ENCODE measurements around the gene ZNF408.

ZNF408 gene

DNA sequence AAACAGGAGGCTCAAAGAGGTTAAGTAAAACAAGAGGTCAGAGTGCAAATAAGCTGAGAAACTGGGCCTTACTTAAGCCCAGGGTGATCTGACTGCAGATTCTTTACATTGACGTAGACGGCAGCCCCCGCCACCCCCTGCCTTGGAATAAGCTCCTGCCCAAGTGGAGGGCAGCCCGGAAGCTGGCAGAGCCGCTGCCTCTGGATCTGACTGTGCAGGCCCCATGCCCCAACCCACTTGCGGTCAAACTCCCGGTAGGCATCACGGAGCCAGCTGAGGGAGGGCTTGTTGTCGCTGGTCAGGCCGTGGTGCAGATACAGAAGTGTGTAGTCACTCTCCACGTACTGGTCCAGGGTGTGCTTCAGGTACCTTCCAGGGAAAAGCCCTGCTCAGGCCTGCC lies 19.0 kb upstream of the ZNF408 start:
- H3K27ac ChIP-seq (ENCODE audit: low read depth, low read length) = no peak overlapping the region
- H3K27me3 ChIP-seq (ENCODE audit: control insufficient read depth in 1 of 2, insufficient read depth in 2 of 2, low read length in 2 of 2) = no peaks in the 10 kb centered on the region
- no peak overlapping the region for H3K4me3 ChIP-seq (ENCODE audit: low read depth in 1 of 2, low read length in 2 of 2)
- no peak overlapping the region for H3K9ac ChIP-seq (ENCODE audit: low read depth in 1 of 2, low read length in 2 of 2)
- peaks cover 48 to 72% of the 10 kb centered on the region in 2 donors for H3K36me3 ChIP-seq (ENCODE audit: control insufficient read depth in 1 of 2, insufficient read depth in 2 of 2, low read length in 2 of 2)
- no peaks in the 10 kb centered on the region for H3K9me3 ChIP-seq (ENCODE audit: control insufficient read depth in 1 of 2, low read length in 2 of 2)
- H3K4me1 ChIP-seq (ENCODE audit: control insufficient read depth in 1 of 2, insufficient read depth in 2 of 2, low read length in 2 of 2) = peaks cover 7 to 12% of the 10 kb centered on the region in 2 donors

DNA sequence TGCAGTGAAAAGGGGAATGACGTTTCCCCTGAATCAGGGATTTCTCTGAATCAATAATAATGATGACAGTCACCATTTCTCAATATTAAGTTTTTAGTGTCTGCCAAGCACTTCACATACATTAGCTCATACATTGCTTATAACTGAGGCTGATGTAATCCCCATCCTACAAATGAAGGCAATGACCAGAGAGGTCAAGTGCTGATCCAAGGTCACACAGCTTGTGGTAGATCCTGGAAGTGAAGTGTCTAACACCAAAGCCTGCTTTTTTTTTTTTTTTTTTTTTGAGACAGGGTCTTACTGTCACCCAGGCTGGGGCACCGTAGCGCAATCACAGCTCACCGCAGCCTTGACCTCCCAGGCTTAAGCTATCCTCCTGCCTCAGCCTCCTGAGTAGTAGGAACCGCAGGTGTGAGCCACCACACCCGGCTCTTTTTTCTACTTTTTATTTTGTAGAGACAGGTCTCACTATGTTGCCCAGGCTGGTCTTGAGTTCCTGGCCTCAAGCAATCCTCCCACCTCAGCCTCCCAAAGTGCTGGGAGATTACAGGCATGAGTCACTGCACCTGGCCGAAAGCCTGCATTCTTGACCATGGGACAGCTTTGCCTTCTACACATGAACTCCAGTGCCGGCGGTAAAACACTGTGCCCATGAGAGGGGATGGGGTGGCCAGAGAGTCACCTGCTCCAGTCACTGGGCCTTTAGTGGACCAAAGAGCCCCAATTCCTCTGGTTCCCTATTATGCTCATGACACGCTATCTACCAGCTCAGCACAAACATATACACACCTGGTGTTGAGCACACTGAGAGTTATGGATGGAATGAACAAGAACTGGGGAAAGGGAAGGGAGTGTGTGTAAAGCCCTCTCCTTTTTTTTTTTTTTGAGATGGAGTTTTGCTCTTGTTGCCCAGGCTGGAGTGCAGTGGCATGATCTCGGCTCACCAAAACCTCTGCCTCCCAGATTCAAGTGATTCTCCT lies 17.8 kb upstream of the ZNF408 start:
- H3K4me3 ChIP-seq (ENCODE audit: low read depth in 1 of 2, low read length in 2 of 2) = no peak overlapping the region
- H3K4me1 ChIP-seq (ENCODE audit: control insufficient read depth in 1 of 2, insufficient read depth in 2 of 2, low read length in 2 of 2) = peaks cover 7 to 9% of the 10 kb centered on the region in 2 donors
- H3K27me3 ChIP-seq (ENCODE audit: control insufficient read depth in 1 of 2, insufficient read depth in 2 of 2, low read length in 2 of 2) = no peaks in the 10 kb centered on the region
- H3K9ac ChIP-seq (ENCODE audit: low read depth in 1 of 2, low read length in 2 of 2) = no peak overlapping the region
- no peak overlapping the region for H3K27ac ChIP-seq (ENCODE audit: low read depth, low read length)
- H3K9me3 ChIP-seq (ENCODE audit: control insufficient read depth in 1 of 2, low read length in 2 of 2) = no peaks in the 10 kb centered on the region
- peaks cover 57 to 76% of the 10 kb centered on the region in 2 donors for H3K36me3 ChIP-seq (ENCODE audit: control insufficient read depth in 1 of 2, insufficient read depth in 2 of 2, low read length in 2 of 2)

GRCh38 chr11:46684367-46684766 lies 16.5 kb upstream of the ZNF408 start:
- no peak overlapping the region for H3K4me3 ChIP-seq (ENCODE audit: low read depth in 1 of 2, low read length in 2 of 2)
- H3K9me3 ChIP-seq (ENCODE audit: control insufficient read depth in 1 of 2, low read length in 2 of 2) = no peaks in the 10 kb centered on the region
- no peak overlapping the region for H3K27ac ChIP-seq (ENCODE audit: low read depth, low read length)
- no peak overlapping the region for H3K9ac ChIP-seq (ENCODE audit: low read depth in 1 of 2, low read length in 2 of 2)
- peaks cover 44 to 72% of the 10 kb centered on the region in 2 donors for H3K36me3 ChIP-seq (ENCODE audit: control insufficient read depth in 1 of 2, insufficient read depth in 2 of 2, low read length in 2 of 2)
- no peaks in the 10 kb centered on the region for H3K27me3 ChIP-seq (ENCODE audit: control insufficient read depth in 1 of 2, insufficient read depth in 2 of 2, low read length in 2 of 2)
- peaks cover 0 to 4% of the 10 kb centered on the region in 2 donors for H3K4me1 ChIP-seq (ENCODE audit: control insufficient read depth in 1 of 2, insufficient read depth in 2 of 2, low read length in 2 of 2)

GRCh38 chr11:46686886-46687795 lies 13.7 kb upstream of the ZNF408 start:
- no peak overlapping the region for H3K9ac ChIP-seq (ENCODE audit: low read depth in 1 of 2, low read length in 2 of 2)
- H3K36me3 ChIP-seq (ENCODE audit: control insufficient read depth in 1 of 2, insufficient read depth in 2 of 2, low read length in 2 of 2) = peaks cover 19 to 63% of the 10 kb centered on the region in 2 donors
- H3K4me3 ChIP-seq (ENCODE audit: low read depth in 1 of 2, low read length in 2 of 2) = no peak overlapping the region

DNA sequence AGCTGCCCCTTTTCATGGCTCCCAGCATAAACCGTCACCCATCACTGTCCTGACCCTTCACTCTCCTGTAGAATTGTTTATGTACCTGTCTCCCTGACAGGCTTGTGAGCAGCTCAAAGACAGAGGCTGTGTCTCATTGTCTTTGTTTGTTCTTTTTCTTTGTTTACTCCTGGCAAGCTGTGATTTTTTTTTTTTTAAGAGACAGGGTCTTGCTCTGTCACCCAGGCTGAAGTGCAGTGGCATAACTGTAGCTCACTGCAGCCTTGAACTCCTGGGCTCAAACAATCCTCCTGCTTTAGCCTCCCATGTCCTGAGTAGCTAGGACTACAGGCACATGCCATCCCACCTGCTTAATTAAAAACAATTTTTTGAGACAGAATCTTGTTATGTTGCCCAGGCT lies 10.1 kb upstream of the ZNF408 start:
- Histone ChIP-seq H3K9ac (ENCODE audit: low read depth in 1 of 2, low read length in 2 of 2) (no peak overlapping the region), H3K9me3 (ENCODE audit: control insufficient read depth in 1 of 2, low read length in 2 of 2) (no peaks in the 10 kb centered on the region), H3K4me1 (ENCODE audit: control insufficient read depth in 1 of 2, insufficient read depth in 2 of 2, low read length in 2 of 2) (no peaks in the 10 kb centered on the region), H3K36me3 (ENCODE audit: control insufficient read depth in 1 of 2, insufficient read depth in 2 of 2, low read length in 2 of 2) (peaks cover 40 to 74% of the 10 kb centered on the region in 2 donors), H3K4me3 (ENCODE audit: low read depth in 1 of 2, low read length in 2 of 2) (no peak overlapping the region), H3K27ac (ENCODE audit: low read depth, low read length) (no peak overlapping the region), H3K27me3 (ENCODE audit: control insufficient read depth in 1 of 2, insufficient read depth in 2 of 2, low read length in 2 of 2) (no peaks in the 10 kb centered on the region)

More at GRCh38 chr11:46686886-46687795, 13.7 kb upstream of the ZNF408 start:
- H3K9me3 ChIP-seq (ENCODE audit: control insufficient read depth in 1 of 2, low read length in 2 of 2) = no peaks in the 10 kb centered on the region
- H3K27ac ChIP-seq (ENCODE audit: low read depth, low read length) = no peak overlapping the region
- H3K4me1 ChIP-seq (ENCODE audit: control insufficient read depth in 1 of 2, insufficient read depth in 2 of 2, low read length in 2 of 2) = no peaks in the 10 kb centered on the region
- H3K27me3 ChIP-seq (ENCODE audit: control insufficient read depth in 1 of 2, insufficient read depth in 2 of 2, low read length in 2 of 2) = no peaks in the 10 kb centered on the region

- no peak overlapping the region for H3K9ac ChIP-seq (ENCODE audit: low read depth in 1 of 2, low read length in 2 of 2)
- H3K27ac ChIP-seq (ENCODE audit: low read depth, low read length) = no peak overlapping the region
- H3K9me3 ChIP-seq (ENCODE audit: control insufficient read depth in 1 of 2, low read length in 2 of 2) = no peaks in the 10 kb centered on the region
- H3K4me3 ChIP-seq (ENCODE audit: low read depth in 1 of 2, low read length in 2 of 2) = no peak overlapping the region
- peaks cover 34 to 74% of the 10 kb centered on the region in 2 donors for H3K36me3 ChIP-seq (ENCODE audit: control insufficient read depth in 1 of 2, insufficient read depth in 2 of 2, low read length in 2 of 2)
- peaks cover 0 to 6% of the 10 kb centered on the region in 2 donors for H3K4me1 ChIP-seq (ENCODE audit: control insufficient read depth in 1 of 2, insufficient read depth in 2 of 2, low read length in 2 of 2)
- no peaks in the 10 kb centered on the region for H3K27me3 ChIP-seq (ENCODE audit: control insufficient read depth in 1 of 2, insufficient read depth in 2 of 2, low read length in 2 of 2)
Observed at GRCh38 chr11:46692450-46692849, 8.4 kb upstream of the ZNF408 start.

DNA sequence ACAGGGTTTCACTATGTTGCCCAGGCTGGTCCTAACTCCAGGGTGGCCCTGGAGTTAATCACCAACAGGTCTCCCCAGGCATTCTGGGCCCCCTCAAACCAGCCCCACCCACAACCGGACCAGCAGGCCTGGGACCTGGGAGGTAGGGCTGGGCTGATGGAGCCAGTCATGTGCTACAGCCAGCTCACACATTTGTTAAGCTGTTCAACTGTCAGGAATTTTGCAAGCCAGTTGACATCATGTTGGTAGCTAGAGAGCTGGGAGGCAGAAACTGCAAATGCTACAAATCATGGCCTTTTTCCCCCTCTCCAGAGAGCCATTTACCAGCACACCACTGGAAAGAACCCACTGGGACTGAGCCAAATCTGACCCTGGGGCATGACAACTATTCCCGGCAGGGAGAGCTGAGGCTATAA lies 7.2 kb upstream of the ZNF408 start:
- Histone ChIP-seq H3K9me3 (ENCODE audit: control insufficient read depth in 1 of 2, low read length in 2 of 2) (no peaks in the 10 kb centered on the region), H3K4me1 (ENCODE audit: control insufficient read depth in 1 of 2, insufficient read depth in 2 of 2, low read length in 2 of 2) (peaks cover 6 to 13% of the 10 kb centered on the region in 2 donors), H3K4me3 (ENCODE audit: low read depth in 1 of 2, low read length in 2 of 2) (no peak overlapping the region), H3K36me3 (ENCODE audit: control insufficient read depth in 1 of 2, insufficient read depth in 2 of 2, low read length in 2 of 2) (peaks cover 27 to 62% of the 10 kb centered on the region in 2 donors), H3K9ac (ENCODE audit: low read depth in 1 of 2, low read length in 2 of 2) (no peak overlapping the region), H3K27me3 (ENCODE audit: control insufficient read depth in 1 of 2, insufficient read depth in 2 of 2, low read length in 2 of 2) (no peaks in the 10 kb centered on the region), H3K27ac (ENCODE audit: low read depth, low read length) (no peak overlapping the region)

- Histone ChIP-seq H3K36me3 (ENCODE audit: control insufficient read depth in 1 of 2, insufficient read depth in 2 of 2, low read length in 2 of 2) (peaks cover 27 to 61% of the 10 kb centered on the region in 2 donors), H3K4me1 (ENCODE audit: control insufficient read depth in 1 of 2, insufficient read depth in 2 of 2, low read length in 2 of 2) (peaks cover 10 to 16% of the 10 kb centered on the region in 2 donors)
Observed at GRCh38 chr11:46694072-46694471, 6.8 kb upstream of the ZNF408 start.

GRCh38 chr11:46694607-46695006 lies 6.2 kb upstream of the ZNF408 start:
- no peak overlapping the region for H3K27ac ChIP-seq (ENCODE audit: low read depth, low read length)
- peaks cover 27 to 59% of the 10 kb centered on the region in 2 donors for H3K36me3 ChIP-seq (ENCODE audit: control insufficient read depth in 1 of 2, insufficient read depth in 2 of 2, low read length in 2 of 2)
- H3K27me3 ChIP-seq (ENCODE audit: control insufficient read depth in 1 of 2, insufficient read depth in 2 of 2, low read length in 2 of 2) = no peaks in the 10 kb centered on the region
- H3K9me3 ChIP-seq (ENCODE audit: control insufficient read depth in 1 of 2, low read length in 2 of 2) = no peaks in the 10 kb centered on the region
- no peak overlapping the region for H3K9ac ChIP-seq (ENCODE audit: low read depth in 1 of 2, low read length in 2 of 2)
- H3K4me3 ChIP-seq (ENCODE audit: low read depth in 1 of 2, low read length in 2 of 2) = no peak overlapping the region
- peaks cover 14 to 22% of the 10 kb centered on the region in 2 donors for H3K4me1 ChIP-seq (ENCODE audit: control insufficient read depth in 1 of 2, insufficient read depth in 2 of 2, low read length in 2 of 2)

More at GRCh38 chr11:46694072-46694471, 6.8 kb upstream of the ZNF408 start:
- no peaks in the 10 kb centered on the region for H3K27me3 ChIP-seq (ENCODE audit: control insufficient read depth in 1 of 2, insufficient read depth in 2 of 2, low read length in 2 of 2)
- no peaks in the 10 kb centered on the region for H3K9me3 ChIP-seq (ENCODE audit: control insufficient read depth in 1 of 2, low read length in 2 of 2)
- no peak overlapping the region for H3K4me3 ChIP-seq (ENCODE audit: low read depth in 1 of 2, low read length in 2 of 2)
- H3K9ac ChIP-seq (ENCODE audit: low read depth in 1 of 2, low read length in 2 of 2) = no peak overlapping the region
- H3K27ac ChIP-seq (ENCODE audit: low read depth, low read length) = no peak overlapping the region

Measured in duodenal mucosa (tissue), 2 donors.